ENCODE data around the gene STRIP1. TPM values are rescaled to one million over a fixed set of nuclear protein-coding genes. Genes with fewer than 3 reads are reported as not detected.

The STRIP1 gene
- total and polyA plus RNA-seq, 4 donors, result 5.8 to 22.8 (median 13.2) TPM

GRCh38 chr1:110059133-110059863, 24.9 kb downstream of the STRIP1 start:
- Histone ChIP-seq H3K4me1 (ENCODE audit: control insufficient read depth in 4 of 4, insufficient read depth in 4 of 4, low read length in 3 of 4) (peaks cover 0 to 3% (median 0%) of the 10 kb centered on the region in 4 donors), H3K36me3 (ENCODE audit: control insufficient read depth in 4 of 4, insufficient read depth in 3 of 4, low read depth in 1 of 4, low read length in 3 of 4) (peaks cover 8 to 38% (median 30%) of the 10 kb centered on the region in 4 donors), H3K27ac (ENCODE audit: low read depth in 1 of 2, low read length in 2 of 2) (no peak overlapping the region), H3K4me3 (ENCODE audit: low read depth in 1 of 3, low read length in 3 of 3) (no peak overlapping the region), H3K9me3 (ENCODE audit: control insufficient read depth in 4 of 4, low read length in 3 of 4) (no peaks in the 10 kb centered on the region), H3K9ac (ENCODE audit: low read depth in 1 of 2, low read length in 2 of 2) (no peak overlapping the region), H3K27me3 (ENCODE audit: control insufficient read depth in 4 of 4, insufficient read depth in 4 of 4, low read length in 3 of 4) (no peaks in the 10 kb centered on the region)
- 91% methylated on average over 6 of the region's 6 CpGs for WGBS
- TF ChIP-seq, protein P1, sequence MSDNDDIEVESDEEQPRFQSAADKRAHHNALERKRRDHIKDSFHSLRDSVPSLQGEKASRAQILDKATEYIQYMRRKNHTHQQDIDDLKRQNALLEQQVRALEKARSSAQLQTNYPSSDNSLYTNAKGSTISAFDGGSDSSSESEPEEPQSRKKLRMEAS (IDR thresholded peaks at IDR 0.05), result no peak
- no peak for DNase-seq (ENCODE audit: low spot score)

DNA sequence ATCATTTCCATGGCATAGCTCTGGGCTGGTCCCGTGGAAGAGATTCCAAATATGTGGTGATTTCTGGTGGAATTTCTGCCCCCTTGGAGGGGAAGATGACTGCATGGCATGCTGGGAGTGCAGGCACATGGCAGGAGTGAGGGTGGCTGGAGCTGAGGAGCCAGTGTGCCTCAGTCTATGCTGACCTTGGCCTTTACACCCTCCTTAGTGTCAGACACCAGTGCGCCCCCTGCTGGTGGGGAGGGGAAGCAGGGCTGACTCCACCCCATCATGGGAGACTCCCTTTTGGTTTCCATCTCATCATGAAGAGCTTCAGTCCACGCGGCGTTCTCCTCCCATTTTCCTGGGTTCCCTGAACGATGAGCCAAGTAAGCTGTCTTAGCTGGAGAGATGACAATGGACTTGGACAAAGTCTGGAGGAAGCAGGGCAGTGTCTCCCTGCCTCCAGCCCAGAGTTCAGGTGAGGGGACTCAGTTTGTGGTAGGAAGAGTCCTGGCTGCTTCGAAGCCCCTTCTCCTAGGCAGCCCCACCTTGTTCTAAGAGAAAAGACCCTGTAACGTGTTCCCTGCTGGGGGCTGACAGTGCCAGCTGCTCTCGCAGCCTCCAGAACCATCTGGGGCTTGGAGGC, 25.7 kb downstream of the STRIP1 start:
- H3K9ac ChIP-seq (ENCODE audit: low read depth in 1 of 2, low read length in 2 of 2), result no peak overlapping the region
- no peaks in the 10 kb centered on the region for H3K9me3 ChIP-seq (ENCODE audit: control insufficient read depth in 4 of 4, low read length in 3 of 4)
- 92% methylated on average over 9 of the region's 9 CpGs for WGBS
- peaks cover 0 to 3% (median 0%) of the 10 kb centered on the region in 4 donors for H3K4me1 ChIP-seq (ENCODE audit: control insufficient read depth in 4 of 4, insufficient read depth in 4 of 4, low read length in 3 of 4)
- H3K27me3 ChIP-seq (ENCODE audit: control insufficient read depth in 4 of 4, insufficient read depth in 4 of 4, low read length in 3 of 4), result no peaks in the 10 kb centered on the region
- TF ChIP-seq HNF4A (conservative IDR thresholded peaks at IDR 0.05), result peak; percentile 19 to 64
- TF ChIP-seq, protein P2, sequence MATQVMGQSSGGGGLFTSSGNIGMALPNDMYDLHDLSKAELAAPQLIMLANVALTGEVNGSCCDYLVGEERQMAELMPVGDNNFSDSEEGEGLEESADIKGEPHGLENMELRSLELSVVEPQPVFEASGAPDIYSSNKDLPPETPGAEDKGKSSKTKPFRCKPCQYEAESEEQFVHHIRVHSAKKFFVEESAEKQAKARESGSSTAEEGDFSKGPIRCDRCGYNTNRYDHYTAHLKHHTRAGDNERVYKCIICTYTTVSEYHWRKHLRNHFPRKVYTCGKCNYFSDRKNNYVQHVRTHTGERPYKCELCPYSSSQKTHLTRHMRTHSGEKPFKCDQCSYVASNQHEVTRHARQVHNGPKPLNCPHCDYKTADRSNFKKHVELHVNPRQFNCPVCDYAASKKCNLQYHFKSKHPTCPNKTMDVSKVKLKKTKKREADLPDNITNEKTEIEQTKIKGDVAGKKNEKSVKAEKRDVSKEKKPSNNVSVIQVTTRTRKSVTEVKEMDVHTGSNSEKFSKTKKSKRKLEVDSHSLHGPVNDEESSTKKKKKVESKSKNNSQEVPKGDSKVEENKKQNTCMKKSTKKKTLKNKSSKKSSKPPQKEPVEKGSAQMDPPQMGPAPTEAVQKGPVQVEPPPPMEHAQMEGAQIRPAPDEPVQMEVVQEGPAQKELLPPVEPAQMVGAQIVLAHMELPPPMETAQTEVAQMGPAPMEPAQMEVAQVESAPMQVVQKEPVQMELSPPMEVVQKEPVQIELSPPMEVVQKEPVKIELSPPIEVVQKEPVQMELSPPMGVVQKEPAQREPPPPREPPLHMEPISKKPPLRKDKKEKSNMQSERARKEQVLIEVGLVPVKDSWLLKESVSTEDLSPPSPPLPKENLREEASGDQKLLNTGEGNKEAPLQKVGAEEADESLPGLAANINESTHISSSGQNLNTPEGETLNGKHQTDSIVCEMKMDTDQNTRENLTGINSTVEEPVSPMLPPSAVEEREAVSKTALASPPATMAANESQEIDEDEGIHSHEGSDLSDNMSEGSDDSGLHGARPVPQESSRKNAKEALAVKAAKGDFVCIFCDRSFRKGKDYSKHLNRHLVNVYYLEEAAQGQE (IDR thresholded peaks at IDR 0.05), result no peak
- TF ChIP-seq, protein P3, sequence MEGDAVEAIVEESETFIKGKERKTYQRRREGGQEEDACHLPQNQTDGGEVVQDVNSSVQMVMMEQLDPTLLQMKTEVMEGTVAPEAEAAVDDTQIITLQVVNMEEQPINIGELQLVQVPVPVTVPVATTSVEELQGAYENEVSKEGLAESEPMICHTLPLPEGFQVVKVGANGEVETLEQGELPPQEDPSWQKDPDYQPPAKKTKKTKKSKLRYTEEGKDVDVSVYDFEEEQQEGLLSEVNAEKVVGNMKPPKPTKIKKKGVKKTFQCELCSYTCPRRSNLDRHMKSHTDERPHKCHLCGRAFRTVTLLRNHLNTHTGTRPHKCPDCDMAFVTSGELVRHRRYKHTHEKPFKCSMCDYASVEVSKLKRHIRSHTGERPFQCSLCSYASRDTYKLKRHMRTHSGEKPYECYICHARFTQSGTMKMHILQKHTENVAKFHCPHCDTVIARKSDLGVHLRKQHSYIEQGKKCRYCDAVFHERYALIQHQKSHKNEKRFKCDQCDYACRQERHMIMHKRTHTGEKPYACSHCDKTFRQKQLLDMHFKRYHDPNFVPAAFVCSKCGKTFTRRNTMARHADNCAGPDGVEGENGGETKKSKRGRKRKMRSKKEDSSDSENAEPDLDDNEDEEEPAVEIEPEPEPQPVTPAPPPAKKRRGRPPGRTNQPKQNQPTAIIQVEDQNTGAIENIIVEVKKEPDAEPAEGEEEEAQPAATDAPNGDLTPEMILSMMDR (IDR thresholded peaks at IDR 0.05; ENCODE audit: low read depth, low read length, missing input control), result peak; percentile 53
- TF ChIP-seq, protein P1 (IDR thresholded peaks at IDR 0.05), result no peak
- no peak overlapping the region for H3K27ac ChIP-seq (ENCODE audit: low read depth in 1 of 2, low read length in 2 of 2)
- H3K4me3 ChIP-seq (ENCODE audit: low read depth in 1 of 3, low read length in 3 of 3), result no peak overlapping the region
- peak; percentile 79 for DNase-seq (ENCODE audit: low spot score)
- H3K36me3 ChIP-seq (ENCODE audit: control insufficient read depth in 4 of 4, insufficient read depth in 3 of 4, low read depth in 1 of 4, low read length in 3 of 4), result peaks cover 2 to 31% (median 22%) of the 10 kb centered on the region in 4 donors

GRCh38 chr1:110060662-110061060, 26.2 kb downstream of the STRIP1 start:
- no peaks in the 10 kb centered on the region for H3K9me3 ChIP-seq (ENCODE audit: control insufficient read depth in 4 of 4, low read length in 3 of 4)
- H3K4me3 ChIP-seq (ENCODE audit: low read depth in 1 of 3, low read length in 3 of 3), result no peak overlapping the region
- no peak for TF ChIP-seq HNF4G (IDR thresholded peaks at IDR 0.05)
- no peak overlapping the region for H3K27ac ChIP-seq (ENCODE audit: low read depth in 1 of 2, low read length in 2 of 2)
- WGBS, result 96% methylated on average over 7 of the region's 7 CpGs
- no peaks in the 10 kb centered on the region for H3K27me3 ChIP-seq (ENCODE audit: control insufficient read depth in 4 of 4, insufficient read depth in 4 of 4, low read length in 3 of 4)
- no peak for DNase-seq (ENCODE audit: low spot score)
- no peak overlapping the region for H3K9ac ChIP-seq (ENCODE audit: low read depth in 1 of 2, low read length in 2 of 2)
- H3K4me1 ChIP-seq (ENCODE audit: control insufficient read depth in 4 of 4, insufficient read depth in 4 of 4, low read length in 3 of 4), result peaks cover 0 to under 1% (median 0%) of the 10 kb centered on the region in 4 donors
- peaks cover 0 to 27% (median 17%) of the 10 kb centered on the region in 4 donors for H3K36me3 ChIP-seq (ENCODE audit: control insufficient read depth in 4 of 4, insufficient read depth in 3 of 4, low read depth in 1 of 4, low read length in 3 of 4)
